Colonic mucosa (tissue), 4 donors: ENCODE measurements around the gene ROR2. TPM values are rescaled to one million over a fixed set of nuclear protein-coding genes. Genes with fewer than 3 reads are reported as not detected.
"Not testable (repeated sequence)": the region's sequence is repeated elsewhere in the genome, so short reads cannot be mapped to it uniquely, and the experiment has no call there.

Experiments
- DNase-seq: peaks from one replicate; pipeline ENCODE4 v3.0.0-alpha.2; 2020
- H3K27ac ChIP-seq: fragments of 200-600 bp; one replicate; pipeline ENCODE4 v1.8.0; 2021
- H3K27me3 ChIP-seq: fragments of 200-600 bp; one replicate; pipeline ENCODE4 v1.8.0; 2021
- H3K36me3 ChIP-seq: fragments of 200-600 bp; one replicate; pipeline ENCODE4 v1.8.0; 2021
- H3K4me1 ChIP-seq: fragments of 200-600 bp; one replicate; pipeline ENCODE4 v1.8.0; 2021; ENCODE audit warnings: mild to moderate bottlenecking
- H3K4me3 ChIP-seq: fragments of 200-600 bp; one replicate; pipeline ENCODE4 v1.8.0; 2021
- H3K9ac ChIP-seq, 2 donors: one replicate each; pipeline ENCODE4 v1.7.0; 2013; ENCODE audit warnings: control low read depth in 2 of 2, low read depth in 2 of 2, low read length in 2 of 2
- H3K9me3 ChIP-seq: fragments of 200-600 bp; one replicate; pipeline ENCODE4 v1.8.0; 2021
- intact Hi-C: fragments of 100-400 bp; cut with DNase I; formaldehyde crosslinking; loops from one replicate; pipeline ENCODE4 v1.14.1; 2022
- total RNA-seq, 2 donors: library from RNA; stranded (reverse); fragmentation: NEBNext Ultra II Directional in 1 of 2; extraction: Animal tissue kit (Norgen Biotek cat#: 25700) in 1 of 2; gene quantifications; one replicate each; pipeline ENCODE4 v1.2.1, GENCODE V29; 2021
- TF ChIP-seq, protein P1 (sequence below): fragments of 200-600 bp; IDR thresholded peaks from one replicate; pipeline ENCODE4 v1.8.0; 2022; ENCODE audit warnings: antibody characterized with exemption, mild to moderate bottlenecking
- donor health status: healthy.
- donor health status: DM: no; HTN: no; CAD: no.
- donor health status: DM: no; HTN: no; CAD: no.

ROR2 gene
- total RNA-seq, 2 donors from 2014 or later: 1.7 to 9.1 TPM

DNA sequence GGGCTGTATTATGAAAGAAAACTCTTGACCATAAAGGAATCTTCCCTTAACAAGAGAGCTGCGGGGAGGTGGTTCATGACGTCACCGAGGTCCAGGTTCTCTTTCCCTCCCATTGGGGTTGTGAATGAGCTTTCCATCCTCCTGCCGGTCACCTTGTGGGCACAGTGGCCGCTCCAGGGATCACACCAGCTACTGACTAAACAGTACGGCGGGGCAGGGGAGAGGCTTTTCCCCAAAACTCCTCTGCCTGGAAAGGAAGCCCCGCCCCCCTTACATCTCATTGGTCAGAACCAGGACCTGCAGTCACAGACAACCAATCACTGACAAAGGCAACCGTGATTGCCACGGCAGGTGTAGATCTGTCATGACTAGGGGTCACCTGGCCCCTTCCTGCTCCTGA is 35.6 kb downstream of the ROR2 start:
- intact Hi-C loops: no loop called here
- Histone ChIP-seq H3K4me1 (no peaks in the 10 kb centered on the region), H3K27me3 (no peaks in the 10 kb centered on the region), H3K9me3 (no peaks in the 10 kb centered on the region), H3K36me3 (no peaks in the 10 kb centered on the region), H3K9ac (no peak overlapping the region), H3K27ac (no peak overlapping the region), H3K4me3 (no peak overlapping the region)
- TF ChIP-seq, protein P1, sequence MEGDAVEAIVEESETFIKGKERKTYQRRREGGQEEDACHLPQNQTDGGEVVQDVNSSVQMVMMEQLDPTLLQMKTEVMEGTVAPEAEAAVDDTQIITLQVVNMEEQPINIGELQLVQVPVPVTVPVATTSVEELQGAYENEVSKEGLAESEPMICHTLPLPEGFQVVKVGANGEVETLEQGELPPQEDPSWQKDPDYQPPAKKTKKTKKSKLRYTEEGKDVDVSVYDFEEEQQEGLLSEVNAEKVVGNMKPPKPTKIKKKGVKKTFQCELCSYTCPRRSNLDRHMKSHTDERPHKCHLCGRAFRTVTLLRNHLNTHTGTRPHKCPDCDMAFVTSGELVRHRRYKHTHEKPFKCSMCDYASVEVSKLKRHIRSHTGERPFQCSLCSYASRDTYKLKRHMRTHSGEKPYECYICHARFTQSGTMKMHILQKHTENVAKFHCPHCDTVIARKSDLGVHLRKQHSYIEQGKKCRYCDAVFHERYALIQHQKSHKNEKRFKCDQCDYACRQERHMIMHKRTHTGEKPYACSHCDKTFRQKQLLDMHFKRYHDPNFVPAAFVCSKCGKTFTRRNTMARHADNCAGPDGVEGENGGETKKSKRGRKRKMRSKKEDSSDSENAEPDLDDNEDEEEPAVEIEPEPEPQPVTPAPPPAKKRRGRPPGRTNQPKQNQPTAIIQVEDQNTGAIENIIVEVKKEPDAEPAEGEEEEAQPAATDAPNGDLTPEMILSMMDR: no peak
- DNase-seq: no peak

DNA sequence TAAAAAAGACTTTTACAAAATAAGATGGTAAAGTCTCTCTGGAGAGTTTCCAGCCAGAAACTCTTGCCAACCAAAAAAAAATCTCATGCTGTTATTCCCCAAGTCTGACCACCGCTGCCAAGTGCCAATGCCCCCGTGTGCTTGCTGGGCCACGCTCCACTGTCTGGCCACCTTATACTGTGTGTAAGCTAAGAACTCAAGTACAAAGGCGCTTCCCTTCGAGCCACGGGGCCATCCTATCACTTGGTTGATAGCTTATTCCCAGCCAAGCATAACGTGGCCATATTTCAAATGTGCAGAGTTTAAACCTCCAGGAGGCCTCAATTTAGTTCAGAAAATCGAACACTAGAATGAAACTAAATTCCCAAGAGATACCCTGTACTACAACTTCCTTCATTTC is 36.0 kb downstream of the ROR2 start:
- Histone ChIP-seq H3K9ac (no peak overlapping the region), H3K4me3 (no peak overlapping the region), H3K27me3 (no peaks in the 10 kb centered on the region), H3K27ac (no peak overlapping the region), H3K9me3 (no peaks in the 10 kb centered on the region), H3K4me1 (no peaks in the 10 kb centered on the region), H3K36me3 (no peaks in the 10 kb centered on the region)
- no peak for DNase-seq
- intact Hi-C loops: no loop called here
- TF ChIP-seq, protein P1: no peak

DNA sequence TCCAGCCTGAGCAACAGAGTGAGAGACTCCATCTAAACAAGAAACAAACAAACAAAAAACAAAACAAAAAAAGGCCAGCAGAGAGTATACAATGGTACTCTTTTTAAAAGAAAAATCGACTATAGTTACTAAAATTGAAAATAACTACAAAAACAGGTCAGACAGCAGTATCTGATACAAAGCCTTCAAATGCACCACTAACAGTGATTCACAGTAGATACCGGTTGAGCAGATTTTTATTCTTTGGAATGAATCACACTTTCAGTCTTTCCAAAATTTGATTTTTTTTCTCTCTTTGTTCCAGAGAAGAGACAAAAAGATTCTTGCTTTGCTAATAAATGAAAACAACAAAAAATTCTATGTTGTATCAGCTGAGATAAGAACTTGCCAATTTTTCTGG is 36.9 kb downstream of the ROR2 start:
- intact Hi-C loops: no loop called here
- no peak overlapping the region for H3K27ac ChIP-seq

DNA sequence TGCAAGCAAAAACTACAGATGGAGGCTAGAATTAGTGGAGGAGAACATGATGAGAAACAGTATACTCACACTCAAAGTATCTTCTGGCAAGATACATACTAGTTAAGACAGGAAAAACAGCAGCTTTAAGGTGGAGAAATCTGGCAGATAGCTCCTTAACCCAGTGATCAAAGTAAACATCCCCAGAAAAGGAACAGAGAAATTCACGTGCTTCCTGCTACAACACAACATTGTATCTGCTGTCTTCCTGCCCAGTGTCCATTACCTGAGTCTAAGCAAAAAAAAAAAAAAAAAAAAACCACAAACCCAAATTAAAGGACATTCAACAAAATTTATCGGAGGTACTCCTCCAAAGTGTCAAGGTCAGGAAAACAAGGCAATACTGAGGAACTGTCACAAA is 38.4 kb downstream of the ROR2 start:
- TF ChIP-seq, protein P1: no peak
- no peaks in the 10 kb centered on the region for H3K4me1 ChIP-seq
- no peaks in the 10 kb centered on the region for H3K9me3 ChIP-seq
- no peak for DNase-seq
- no peak overlapping the region for H3K27ac ChIP-seq
- H3K4me3 ChIP-seq: no peak overlapping the region
- H3K27me3 ChIP-seq: no peaks in the 10 kb centered on the region
- H3K9ac ChIP-seq: no peak overlapping the region
- no peaks in the 10 kb centered on the region for H3K36me3 ChIP-seq
- intact Hi-C loops: no loop called here

More for the DNA sequence above, 36.9 kb downstream of the ROR2 start:
- Histone ChIP-seq H3K9me3 (no peaks in the 10 kb centered on the region), H3K4me1 (no peaks in the 10 kb centered on the region), H3K36me3 (no peaks in the 10 kb centered on the region), H3K9ac (no peak overlapping the region), H3K27me3 (no peaks in the 10 kb centered on the region), H3K4me3 (no peak overlapping the region)
- no peak for DNase-seq
- TF ChIP-seq, protein P1: no peak

DNA sequence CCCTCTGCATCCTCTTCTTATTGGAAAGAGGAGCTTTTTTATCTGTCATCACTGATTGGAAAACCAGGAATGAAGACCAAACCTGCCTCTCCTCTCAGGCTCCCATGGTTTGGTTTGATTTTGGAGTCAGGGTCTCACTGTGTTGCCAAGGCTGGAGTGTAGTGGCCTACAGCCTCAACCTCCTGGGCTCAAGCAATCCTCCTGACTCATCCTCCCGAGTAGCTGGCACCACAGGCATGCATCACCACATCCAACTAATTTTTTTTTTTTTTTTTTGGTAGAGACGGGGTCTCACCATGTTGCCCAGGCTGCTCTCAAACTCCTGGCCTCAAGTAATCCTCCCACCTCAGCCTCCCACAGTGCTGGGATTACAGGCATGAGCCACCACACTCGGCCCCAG is 40.8 kb downstream of the ROR2 start:
- H3K9me3 ChIP-seq, H3K4me3 ChIP-seq, H3K9ac ChIP-seq, H3K4me1 ChIP-seq, H3K27ac ChIP-seq, intact Hi-C loops, H3K36me3 ChIP-seq, H3K27me3 ChIP-seq, DNase-seq: not testable (repeated sequence)

DNA sequence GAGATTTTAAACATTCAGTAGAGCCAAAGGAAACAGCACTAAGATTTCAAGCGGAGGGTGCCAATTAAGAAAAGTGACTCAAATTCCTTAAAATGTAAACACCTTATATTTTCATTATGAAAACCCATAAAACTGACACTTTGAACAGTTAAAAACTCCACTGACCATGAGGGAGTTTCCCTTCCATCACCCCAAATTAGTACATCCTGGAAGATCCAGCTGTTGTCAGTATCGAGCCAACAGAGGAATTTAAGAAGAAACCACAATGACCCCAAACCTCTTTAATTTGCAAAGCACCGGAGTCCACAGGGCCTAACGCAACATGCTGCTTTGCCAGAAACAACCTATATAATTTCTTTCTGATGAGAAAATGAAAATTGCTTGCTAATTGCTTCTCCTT is 41.3 kb downstream of the ROR2 start:
- H3K36me3 ChIP-seq: no peaks in the 10 kb centered on the region
- no peaks in the 10 kb centered on the region for H3K4me1 ChIP-seq
- H3K9me3 ChIP-seq: no peaks in the 10 kb centered on the region
- TF ChIP-seq, protein P1: no peak
- no peak overlapping the region for H3K27ac ChIP-seq
- DNase-seq: no peak
- no peaks in the 10 kb centered on the region for H3K27me3 ChIP-seq
- intact Hi-C loops: no loop called here
- no peak overlapping the region for H3K9ac ChIP-seq
- H3K4me3 ChIP-seq: no peak overlapping the region
